ENCODE measurements around the gene BLOC1S3.
A peak's percentile ranks its signal among the peaks of the same experiment; 100 is the strongest.

Gene BLOC1S3

DNA sequence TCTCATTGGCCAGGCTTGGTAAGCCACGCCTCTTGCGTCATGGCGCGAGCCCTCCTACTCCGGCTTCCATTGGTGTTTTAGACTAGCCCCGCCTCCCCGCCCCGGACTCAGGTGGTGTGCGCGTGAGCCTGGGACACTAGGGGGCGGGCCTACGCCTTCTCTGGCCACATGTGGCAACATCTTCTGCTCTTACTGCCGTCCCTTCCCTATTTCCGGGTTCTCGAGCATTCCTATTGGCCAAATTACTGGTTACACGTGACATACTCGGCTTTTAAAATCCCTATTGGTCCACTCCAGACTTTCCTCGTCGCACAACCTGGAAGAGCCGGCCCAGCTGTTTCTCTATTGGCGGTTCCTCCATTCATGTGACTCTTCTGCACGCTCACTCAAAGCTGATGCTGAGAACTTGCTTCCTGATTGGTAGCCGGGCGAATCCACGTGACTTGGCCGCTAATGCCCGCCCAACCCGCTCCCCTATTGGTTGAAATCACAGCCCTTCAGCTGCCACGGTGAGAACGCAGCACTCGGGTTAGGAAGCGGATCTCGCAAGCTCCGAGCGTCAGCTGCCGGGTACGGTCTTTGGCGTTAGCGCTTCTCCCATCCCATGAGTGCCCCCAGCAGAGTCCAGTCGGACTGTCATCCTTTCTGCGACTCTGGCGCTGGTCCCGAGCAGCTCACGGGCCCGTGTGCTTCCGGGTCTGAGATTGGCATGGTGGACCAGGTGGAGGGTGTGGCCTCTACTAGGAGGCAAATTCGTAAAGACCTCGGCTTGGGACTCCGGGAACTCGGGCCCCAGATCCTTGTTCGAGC is at the start of gene BLOC1S3:
BLOC1S3 (plus strand) TSS at position 523 of the 810 bp plus-strand sequence. CDS start 513 bp downstream, outside the sequence.
- DNase-seq, result peak; percentile 100

- DNase-seq, result no peak
Observed at GRCh38 chr19:45128806-45129205, 49.8 kb upstream of the BLOC1S3 start.

DNA sequence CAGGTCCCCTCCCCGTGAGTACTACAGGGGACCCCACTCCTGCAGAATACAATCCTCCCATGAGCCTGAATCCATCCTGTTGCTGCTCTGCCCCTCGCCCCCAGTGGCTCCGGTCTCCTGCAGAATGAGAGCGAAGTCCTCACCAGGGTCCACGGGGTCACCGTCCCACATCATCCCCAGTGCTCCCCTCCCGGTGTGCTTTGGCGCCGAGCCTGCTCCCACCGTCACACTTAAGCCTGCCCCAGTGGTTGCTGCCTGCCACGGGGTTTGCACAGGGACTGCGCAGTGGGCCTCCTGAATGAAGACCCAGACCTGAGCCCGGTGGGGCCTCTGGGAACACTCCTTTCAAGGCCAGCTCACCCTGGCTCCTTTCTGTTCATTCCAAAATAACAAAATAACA is 48.3 kb upstream of the BLOC1S3 start:
- no peak for DNase-seq

GRCh38 chr19:45130888-45131615 is 47.5 kb upstream of the BLOC1S3 start:
- peak; percentile 85 to 90 for DNase-seq

- DNase-seq, result no peak
Observed at GRCh38 chr19:45133661-45134060, 44.9 kb upstream of the BLOC1S3 start.

DNA sequence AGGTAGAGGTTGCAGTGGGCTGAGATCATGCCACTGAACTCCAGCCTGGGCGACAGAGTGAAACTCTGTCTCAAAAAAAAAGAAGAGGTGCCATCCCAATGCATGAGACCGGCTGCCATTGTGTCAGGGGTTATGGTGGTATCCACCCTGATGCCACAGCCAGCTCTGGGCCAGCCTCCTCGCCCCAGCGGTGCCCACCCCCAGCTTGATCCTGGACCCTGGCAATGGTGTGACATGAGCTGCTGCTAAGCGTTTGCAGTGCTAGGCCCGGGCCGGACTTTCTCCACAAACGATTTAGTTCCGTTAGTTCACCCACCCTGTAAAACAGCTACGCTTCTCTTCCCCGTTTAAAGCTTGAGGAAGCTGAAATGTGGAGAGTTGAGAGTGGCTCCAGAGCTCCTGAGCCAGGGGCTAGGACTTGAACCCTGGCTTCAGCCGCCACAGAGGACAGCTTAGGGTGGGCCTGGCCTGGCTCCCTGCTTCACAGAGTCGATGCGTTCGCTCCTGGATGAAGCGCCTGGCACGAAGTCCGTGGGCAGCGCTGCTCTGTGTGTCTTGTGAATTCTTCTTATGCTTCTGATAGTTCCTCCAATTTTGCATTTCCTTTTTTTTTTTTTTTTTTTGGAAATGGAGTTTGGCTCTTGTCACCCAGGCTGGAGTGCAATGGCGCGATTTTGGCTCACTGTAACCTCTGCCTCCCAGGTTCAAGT is 43.3 kb upstream of the BLOC1S3 start:
- no peak for DNase-seq

- DNase-seq, result no peak
Observed at GRCh38 chr19:45136507-45137178, 41.9 kb upstream of the BLOC1S3 start.

DNA sequence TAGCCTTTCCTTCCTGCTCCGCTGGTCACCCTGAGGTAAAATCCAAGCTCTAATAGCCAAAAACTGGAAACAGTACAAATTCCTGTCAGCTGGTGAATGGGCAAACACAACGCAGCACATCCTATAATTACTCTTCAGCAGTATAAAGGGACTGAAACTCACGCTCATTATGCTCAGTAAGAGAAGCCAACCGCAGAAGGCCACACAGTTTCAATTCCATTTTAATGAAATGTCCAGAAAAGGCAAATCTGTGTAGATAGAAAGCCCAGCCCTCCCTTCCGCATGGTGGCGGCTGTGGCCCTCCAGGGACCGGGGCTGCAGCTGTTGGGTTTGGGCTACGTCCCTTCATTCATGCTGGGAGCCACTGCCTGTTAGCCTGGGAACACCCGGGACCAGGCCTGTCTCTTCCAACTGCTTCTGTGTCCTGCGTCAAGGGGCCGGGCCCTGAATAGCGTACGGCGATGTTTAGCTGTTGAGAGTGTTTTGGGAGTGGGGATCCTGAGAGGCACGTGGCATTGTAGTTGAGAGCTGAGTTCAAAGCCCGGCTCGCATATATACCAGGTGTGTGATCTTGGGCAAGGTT is 41.3 kb upstream of the BLOC1S3 start:
- DNase-seq, result no peak

DNA sequence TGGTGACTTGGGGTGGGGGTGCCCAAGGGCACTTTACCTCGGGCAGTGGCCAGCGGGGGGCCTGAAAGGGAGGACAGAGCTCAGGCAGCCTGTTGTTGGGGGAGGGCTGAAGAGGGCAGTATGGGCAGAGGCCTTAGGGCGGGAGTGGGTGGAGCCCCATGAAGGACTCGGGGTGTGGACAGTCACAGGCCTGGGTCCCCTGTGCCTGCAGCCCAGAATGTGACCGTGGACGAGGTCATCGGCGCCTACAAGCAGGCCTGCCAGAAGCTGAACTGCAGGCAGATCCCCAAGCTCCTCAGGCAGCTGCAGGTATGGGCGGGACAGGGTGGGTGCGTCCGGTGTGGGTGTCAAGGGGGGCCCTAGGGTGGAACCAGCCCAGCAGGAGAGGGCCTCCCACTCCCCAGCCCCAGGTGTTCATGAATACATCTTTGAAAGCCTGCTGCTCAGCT is 40.3 kb upstream of the BLOC1S3 start:
- no peak for DNase-seq

- no peak for DNase-seq
Observed at GRCh38 chr19:45139286-45140143, 39.1 kb upstream of the BLOC1S3 start.

GRCh38 chr19:45140144-45140503 is 38.5 kb upstream of the BLOC1S3 start:
- DNase-seq, result no peak

- DNase-seq, result no peak
Observed at GRCh38 chr19:45140533-45140932, 38.1 kb upstream of the BLOC1S3 start.

GRCh38 chr19:45141203-45141900 is 37.2 kb upstream of the BLOC1S3 start:
- DNase-seq, result no peak

DNA sequence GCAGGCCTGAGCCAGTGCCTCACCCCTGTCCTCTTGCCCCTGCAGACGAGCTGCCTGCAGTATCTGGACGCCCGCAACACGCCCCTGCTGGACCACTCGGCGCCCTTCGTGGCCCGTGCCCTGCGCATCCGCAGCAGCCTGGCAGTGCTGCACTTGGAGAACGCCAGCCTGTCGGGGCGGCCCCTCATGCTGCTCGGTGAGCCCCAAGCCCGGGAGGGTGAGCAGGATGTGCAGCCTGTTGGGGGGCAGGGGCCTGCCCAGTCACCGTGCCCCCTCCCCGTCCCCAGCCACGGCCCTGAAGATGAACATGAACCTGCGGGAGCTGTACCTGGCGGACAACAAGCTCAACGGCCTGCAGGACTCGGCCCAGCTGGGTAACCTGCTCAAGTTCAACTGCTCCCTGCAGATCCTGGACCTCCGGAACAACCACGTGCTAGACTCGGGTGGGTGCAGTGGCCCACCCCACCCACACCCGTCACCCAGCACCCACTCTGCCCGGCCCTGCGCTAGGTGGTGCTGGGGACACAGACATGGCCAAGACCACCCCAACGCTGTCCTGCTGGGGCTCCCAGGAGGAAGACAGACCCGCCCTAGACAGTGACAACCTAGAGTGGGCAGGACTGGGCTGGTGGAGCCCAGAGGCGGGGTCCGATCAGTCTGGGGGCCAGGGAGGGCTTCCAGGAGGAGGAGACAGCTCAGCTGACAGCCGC is 36.4 kb upstream of the BLOC1S3 start:
- no peak for DNase-seq

- no peak for DNase-seq
Observed at GRCh38 chr19:45142726-45143110, 35.9 kb upstream of the BLOC1S3 start.

DNA sequence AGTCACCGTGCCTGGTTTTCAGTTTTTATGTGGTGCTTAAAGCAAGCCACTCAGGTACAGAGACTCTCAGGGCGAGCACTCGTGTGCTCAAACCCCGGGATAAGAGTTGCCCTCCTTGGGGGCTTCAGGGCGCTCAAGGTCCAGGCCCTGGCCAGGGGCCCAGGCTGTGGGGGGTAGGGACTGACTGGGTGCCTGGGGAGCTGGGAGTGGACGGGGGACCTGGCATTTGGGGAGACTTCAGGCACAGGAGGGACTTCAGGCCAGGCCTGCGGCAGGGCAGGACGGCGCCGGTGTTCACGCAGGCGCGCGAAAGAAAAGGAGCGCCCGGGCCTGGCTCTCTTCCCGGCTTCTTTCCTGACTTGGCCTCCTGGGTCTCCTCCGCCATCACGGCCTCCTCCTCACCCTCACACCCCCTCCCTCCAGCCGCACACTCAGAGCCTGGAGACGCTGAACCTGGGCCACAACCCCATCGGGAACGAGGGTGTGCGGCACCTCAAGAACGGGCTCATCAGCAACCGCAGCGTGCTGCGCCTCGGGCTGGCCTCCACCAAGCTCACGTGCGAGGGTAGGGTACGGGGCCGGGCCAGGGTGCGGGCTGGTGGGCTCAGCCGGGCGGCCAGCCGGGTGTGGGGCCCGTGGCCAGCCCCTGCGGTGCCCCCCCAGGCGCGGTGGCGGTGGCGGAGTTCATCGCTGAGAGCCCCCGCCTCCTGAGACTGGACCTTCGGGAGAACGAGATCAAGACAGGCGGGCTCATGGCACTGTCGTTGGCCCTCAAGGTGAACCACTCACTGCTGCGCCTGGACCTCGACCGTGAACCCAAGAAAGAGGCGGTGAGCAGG is 33.9 kb upstream of the BLOC1S3 start:
- no peak for DNase-seq

- DNase-seq, result no peak
Observed at GRCh38 chr19:45145270-45146189, 33.1 kb upstream of the BLOC1S3 start.

GRCh38 chr19:45146251-45146650 is 32.3 kb upstream of the BLOC1S3 start:
- no peak for DNase-seq
